HL-60 (cell line): Measurements from ENCODE around the gene RASAL2.

Source experiments
- DNase-seq, 2 experiments: peaks; one replicate each; pipeline ENCODE4 v3.0.0-alpha.2; 2010 to 2020; ENCODE audit warnings: low read depth in 1 of 2, low spot score in 1 of 2
- H3K27ac ChIP-seq: fragments of 250-450 bp; sonication (Bioruptor Pico); replicated peaks from 2 replicates; pipeline ENCODE4 v1.5.1; 2020; ENCODE audit warnings: mild to moderate bottlenecking, moderate library complexity
- H3K27me3 ChIP-seq: fragments of 250-450 bp; sonication (Bioruptor Pico); 2 replicates; pipeline ENCODE4 v1.5.1; 2021; ENCODE audit warnings: mild to moderate bottlenecking, moderate library complexity; ENCODE audit not compliant: insufficient read depth, poor library complexity, severe bottlenecking
- H3K4me3 ChIP-seq: replicated peaks from 2 replicates; pipeline ENCODE4 v1.5.1; 2011; ENCODE audit warnings: mild to moderate bottlenecking, control low read depth, low read length; ENCODE audit not compliant: insufficient read depth
- CTCF ChIP-seq: IDR thresholded peaks from one replicate; pipeline ENCODE4 v1.5.1; 2011; ENCODE audit warnings: low read length, control low read depth, inconsistent platforms; ENCODE audit not compliant: insufficient read depth
- GABPA ChIP-seq: IDR thresholded peaks from 2 replicates; pipeline ENCODE4 v1.6.1; 2012; ENCODE audit warnings: low read depth
- POLR2AphosphoS5 ChIP-seq: IDR thresholded peaks from 2 replicates; pipeline ENCODE4 v1.6.1; 2012; ENCODE audit warnings: low read depth
- REST ChIP-seq: IDR thresholded peaks from 2 replicates; pipeline ENCODE4 v1.6.1; 2012; ENCODE audit warnings: low read depth; ENCODE audit not compliant: insufficient replicate concordance
- SPI1 ChIP-seq: IDR thresholded peaks from 2 replicates; pipeline ENCODE4 v1.6.1; 2012; ENCODE audit warnings: low read depth, mild to moderate bottlenecking, borderline replicate concordance

Gene RASAL2

GRCh38 chr1:178409541-178409940, 315.6 kb downstream of the RASAL2 start:
- H3K27ac ChIP-seq: no peak overlapping the region
- no peak overlapping the region for H3K4me3 ChIP-seq
- H3K27me3 ChIP-seq: no peaks in the 10 kb centered on the region
- TF ChIP-seq CTCF: no peak
- TF ChIP-seq GABPA: no peak
- TF ChIP-seq POLR2AphosphoS5: no peak
- TF ChIP-seq REST: no peak
- no peak for TF ChIP-seq SPI1
- no peak for DNase-seq

- no peaks in the 10 kb centered on the region for H3K27me3 ChIP-seq
- H3K27ac ChIP-seq: no peak overlapping the region
- DNase-seq: no peak
- TF ChIP-seq GABPA (no peak), CTCF (no peak), POLR2AphosphoS5 (no peak), SPI1 (no peak), REST (no peak)
- H3K4me3 ChIP-seq: no peak overlapping the region
These were observed 318.0 kb downstream of the RASAL2 start for GRCh38 chr1:178411756-178412399.

GRCh38 chr1:178412400-178412770, 318.5 kb downstream of the RASAL2 start:
- no peak overlapping the region for H3K4me3 ChIP-seq
- no peak for DNase-seq
- TF ChIP-seq CTCF (no peak), SPI1 (no peak), GABPA (no peak), REST (no peak), POLR2AphosphoS5 (no peak)
- H3K27me3 ChIP-seq: no peaks in the 10 kb centered on the region
- no peak overlapping the region for H3K27ac ChIP-seq
